Hepatic stellate cell (primary cell): ENCODE measurements around the gene SMIM38.

Experiments
- DNase-seq: peaks from one replicate; pipeline ENCODE4 v3.0.0; 2011; ENCODE audit warnings: low spot score

SMIM38 gene

DNA sequence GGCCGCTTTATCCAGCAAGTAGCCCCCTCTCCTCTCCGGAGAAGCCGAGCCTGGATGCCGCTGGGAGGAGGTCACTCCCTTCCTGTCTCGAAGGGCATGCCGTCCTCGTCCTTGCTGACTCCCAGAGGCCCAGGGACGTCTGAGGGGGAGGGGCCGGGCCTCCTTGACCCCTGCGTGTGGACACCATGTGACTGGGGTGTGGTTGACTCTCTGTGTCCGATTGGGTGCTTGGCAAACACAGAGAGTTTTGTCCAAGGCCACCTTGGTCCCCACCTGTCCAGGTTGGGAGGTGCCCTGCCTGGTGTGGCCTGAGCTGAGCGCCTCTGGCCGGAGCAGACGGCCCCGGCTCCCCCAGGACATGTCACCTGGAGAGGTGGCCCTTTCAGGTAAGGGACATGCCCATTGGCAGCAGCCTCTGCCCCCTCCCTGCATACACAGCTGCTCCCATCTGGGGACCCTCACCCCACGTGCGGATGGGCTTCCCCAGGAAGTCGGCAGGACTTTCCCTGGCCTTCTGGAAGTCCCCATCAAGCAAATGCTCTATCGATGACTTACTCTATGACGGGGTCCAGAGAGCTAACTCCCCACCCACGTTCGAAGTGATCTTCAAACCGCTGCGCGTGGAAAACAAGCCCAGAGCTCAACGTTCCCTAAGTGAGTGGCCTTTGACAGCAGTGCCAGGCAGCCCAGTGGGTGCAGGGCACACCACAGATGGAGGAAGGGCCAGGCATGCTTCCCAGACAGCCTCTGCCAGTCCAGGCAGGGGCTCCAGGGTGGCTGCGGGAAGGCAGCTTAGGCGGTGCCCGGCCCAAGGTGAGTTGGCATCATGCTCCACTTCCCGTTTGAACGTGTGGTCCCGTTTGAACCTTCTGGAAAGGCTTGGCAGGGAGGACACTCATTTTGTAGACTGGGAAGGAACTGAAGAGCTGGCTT lies at the start of gene SMIM38:
TSS of gene SMIM38 (plus strand) at position 634 of the 933 bp plus-strand sequence. CDS start 1,912 bp downstream, outside the sequence.
- no peak for DNase-seq

DNA sequence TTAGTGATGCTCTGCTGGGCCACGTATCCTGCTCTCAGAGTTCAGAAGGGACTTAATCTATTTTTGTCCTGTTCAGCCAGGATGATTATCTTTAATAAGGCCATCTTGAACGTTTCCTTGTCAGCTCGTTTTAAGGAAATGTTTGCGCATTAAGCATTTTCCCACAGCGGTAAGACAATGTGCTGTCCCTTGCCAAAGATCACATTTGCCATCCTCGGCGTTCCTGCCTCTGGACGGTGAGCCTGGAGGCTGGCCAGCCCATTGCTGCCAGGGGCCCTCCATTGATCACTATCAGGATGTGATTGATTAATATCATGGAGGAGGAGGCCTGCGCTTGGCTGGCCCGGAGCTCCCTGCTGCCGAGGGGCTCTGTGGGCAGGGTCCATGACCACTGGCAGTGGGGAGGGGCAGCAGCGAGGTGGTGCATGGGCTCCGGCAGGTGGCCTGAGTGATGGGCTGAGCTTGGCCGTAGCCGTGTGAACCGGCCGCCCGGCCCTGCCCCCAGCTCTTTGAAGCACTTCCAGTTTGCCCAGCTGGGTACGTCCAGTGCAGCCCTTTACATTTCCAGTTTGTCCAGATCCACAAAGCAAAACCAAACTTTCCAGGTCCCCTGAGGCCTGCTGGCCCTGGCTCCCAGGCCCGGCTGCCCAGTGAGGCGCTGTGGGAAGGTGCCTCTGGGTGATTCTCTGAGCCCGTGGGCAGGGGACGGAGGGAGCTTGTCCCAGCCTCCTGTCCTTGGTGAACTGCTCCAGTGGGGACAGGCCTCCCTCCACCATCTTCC lies 49.5 kb upstream of the SMIM38 start:
- no peak for DNase-seq

DNA sequence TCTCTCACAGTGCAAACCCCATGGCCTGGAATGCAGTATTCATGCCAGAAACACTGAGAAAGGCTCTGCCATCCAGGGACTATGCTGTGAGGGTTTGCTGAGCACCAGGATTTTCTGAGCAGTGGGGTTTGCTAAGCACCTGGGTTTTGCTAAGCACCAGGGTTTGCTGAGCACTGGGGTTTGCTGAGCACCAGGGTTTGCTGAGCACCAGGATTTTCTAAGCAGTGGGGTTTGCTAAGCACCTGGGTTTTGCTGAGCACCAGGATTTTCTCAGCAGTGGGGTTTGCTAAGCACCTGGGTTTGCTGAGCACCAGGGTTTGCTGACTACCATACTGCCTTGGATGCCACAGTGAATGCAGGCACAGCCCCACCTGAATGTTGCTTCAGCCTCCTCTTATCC lies 48.3 kb upstream of the SMIM38 start:
- no peak for DNase-seq

DNA sequence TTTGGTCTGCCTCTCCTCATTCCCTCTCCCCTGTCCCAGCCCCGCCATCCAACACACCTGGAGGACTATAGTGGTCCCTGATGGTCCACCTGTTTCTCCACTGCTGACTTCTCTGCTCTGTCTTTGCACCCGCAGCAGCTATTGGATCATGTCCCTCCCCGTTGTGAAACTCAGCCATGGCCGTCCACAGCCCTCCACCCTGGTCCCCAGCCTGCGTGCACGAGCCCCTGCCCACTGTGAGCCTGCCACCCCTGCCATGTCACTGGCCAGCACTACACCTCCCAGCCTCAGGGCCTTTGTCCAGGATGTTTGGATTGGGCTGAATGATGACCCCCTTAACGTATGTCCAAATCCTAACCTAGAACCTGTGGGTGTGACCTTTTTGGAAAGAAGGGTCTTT lies 47.7 kb upstream of the SMIM38 start:
- no peak for DNase-seq

DNA sequence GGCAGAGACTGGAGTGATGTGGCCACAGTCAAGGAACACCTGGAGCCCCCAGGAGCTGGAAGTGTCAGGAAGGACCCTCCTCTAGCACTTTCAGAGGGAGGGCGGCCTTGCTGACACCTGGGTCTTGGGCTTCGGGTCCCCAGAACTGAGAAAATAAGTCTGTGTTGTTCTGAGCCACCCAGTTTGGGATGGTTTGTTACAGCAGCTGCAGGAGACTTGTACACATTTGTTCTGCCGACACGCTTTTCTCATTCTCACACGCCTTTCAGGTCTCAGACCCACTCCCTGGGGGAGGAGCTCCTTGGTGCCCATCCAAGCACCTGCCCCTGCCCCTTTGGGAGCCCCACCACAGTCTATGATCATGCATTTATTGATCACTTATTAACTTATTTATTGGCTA lies 47.2 kb upstream of the SMIM38 start:
- no peak for DNase-seq

DNA sequence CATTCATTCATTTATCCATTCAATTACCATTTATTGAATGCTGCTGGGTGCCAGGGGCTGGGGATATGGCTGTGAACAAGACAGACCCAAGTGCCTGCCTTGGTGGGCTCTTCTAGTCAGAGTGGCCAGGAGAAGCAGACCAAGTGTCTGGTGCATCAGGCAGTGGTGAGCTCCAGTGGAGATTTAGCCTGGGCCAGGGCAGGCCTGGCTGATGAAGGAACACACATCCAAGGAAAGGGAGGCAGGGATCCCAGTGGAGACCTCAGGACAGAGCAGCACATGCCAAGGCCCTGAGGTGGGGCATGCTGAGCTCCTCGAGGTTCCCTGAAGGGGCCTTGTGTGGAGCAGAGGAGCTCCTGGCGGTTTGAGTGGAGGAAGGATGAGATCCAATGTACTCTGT lies 46.6 kb upstream of the SMIM38 start:
- no peak for DNase-seq

DNA sequence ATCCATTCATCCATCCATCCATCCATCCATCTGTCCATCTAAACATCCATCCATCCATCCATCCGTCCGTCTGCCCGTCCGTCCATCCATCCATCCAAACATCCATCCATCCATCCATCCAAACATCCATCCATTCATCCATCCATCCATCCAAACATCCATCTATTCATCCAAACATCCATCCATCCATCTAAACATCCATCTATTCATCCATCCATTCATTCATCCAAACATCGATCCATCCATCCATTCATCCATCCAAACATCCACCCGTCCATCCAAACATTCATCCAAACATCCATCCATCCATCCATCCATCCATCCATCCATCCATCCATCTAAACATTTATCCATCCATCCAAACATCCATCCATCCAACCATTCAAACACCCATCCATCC lies 45.3 kb upstream of the SMIM38 start:
- DNase-seq: no peak

DNA sequence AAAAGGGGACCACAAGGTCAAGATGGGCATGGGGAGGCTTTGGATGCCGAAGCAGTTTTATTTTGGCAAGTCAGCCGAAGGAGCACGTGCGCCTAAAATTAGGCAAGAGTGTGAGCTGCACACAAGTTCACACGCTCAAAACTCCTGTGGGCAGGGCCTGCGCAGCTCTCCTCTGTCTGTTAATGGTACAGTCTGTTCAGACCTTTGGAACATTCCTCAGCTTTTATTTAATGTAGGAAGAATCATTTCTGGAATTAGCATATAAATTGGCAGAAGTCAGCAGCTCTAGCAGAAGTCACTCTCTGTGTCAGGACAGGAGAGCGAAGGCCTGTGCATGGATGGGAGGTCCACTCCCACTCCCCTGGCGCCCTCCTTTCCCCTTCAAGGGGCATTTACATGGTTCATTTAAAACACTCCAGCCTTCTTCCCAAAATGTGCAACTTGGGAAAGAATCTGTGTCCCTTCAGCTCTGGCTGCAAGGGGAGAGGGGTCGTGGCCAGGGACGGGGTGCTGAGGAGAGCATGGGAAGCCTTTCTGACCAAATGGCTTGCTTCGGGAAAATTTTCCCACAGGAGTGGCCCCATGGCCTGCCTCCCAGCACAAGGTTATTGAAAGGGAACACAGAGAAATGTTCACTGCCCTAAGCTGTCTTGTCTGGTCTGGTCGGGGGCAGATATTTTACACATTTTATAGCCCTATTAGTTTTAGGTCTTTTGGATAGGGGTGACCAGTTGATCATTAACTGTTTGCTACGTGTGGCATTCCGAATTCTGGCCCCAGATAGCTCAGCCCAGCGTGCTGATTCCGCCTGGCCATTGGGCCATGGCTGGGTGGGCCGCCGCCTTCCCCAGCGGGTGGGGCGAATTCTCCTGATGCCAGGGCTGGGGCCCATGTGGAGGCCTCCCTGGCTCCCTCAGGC lies 43.9 kb upstream of the SMIM38 start:
- DNase-seq: no peak

DNA sequence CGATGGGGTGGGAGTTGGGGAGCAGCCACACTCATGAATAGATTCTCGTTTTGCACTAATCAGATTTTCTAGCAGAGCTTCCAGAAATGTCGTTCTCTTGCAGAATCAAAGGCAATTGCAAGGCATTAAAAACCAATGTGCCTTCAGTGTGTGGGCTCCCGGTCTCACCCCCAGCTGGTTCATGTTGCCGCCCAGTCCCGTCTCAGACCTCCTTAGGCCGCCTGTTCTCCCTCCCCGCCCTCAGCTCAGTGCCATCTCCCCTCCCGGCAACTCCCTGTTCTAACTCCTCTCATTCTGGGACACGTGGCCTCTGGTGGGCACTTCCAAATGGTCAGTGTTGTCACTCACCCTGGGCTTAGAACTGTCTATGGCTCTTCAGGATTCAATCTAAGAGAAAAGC lies 42.5 kb upstream of the SMIM38 start:
- DNase-seq: no peak

DNA sequence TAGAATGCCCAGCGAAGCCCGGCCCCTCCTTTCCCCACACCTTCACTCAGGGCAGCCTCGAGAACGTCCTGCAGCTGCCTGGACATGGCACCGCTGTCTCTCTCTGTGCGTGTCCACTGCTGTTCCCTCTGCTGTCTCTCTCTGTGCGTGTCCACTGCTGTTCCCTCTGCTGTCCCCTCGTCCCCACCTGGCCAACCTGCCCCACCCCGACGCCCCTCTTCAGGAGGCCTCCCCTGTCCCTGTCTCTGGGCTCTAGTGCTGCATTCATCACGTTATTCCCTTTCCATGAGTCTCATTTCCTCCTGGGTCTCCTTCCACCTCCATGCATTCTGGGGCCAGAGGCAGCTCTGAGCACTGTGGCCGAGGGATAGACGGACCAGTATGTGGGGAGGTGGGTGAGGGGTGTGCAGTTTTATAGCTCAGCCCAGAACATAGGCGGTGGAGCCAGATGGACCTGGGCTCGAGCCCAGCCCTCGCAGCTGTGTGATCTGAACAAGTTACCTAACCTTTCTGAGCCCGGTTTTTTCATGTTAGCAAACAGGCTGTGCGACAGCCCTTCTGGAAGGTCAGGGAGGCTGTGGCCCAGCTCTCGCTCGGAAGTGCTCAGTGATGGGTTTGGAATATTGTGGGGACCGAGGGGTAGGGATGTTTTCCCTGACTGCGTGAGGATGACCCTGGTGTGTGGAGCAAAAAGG lies 41.9 kb upstream of the SMIM38 start:
- no peak for DNase-seq

DNA sequence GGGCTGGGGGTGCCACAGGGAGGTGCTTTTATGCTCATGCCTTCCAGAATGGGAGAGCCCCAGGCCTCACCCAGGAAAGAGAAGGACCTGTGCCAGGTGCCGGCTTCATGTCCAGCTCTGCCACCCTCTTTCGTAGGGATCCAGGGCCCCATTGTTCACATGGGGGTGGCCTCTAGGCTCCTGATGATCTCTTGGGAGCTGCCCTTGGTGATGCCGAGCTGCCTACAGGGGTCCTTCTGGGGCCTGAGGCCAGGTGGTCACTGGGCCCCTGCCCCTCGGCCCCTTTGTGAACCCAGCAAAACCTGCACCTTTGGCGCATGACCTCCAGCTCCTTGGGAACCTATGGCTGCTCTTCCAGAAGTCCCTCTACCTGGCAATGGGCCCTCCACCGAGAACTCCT lies 41.4 kb upstream of the SMIM38 start:
- DNase-seq: no peak

DNA sequence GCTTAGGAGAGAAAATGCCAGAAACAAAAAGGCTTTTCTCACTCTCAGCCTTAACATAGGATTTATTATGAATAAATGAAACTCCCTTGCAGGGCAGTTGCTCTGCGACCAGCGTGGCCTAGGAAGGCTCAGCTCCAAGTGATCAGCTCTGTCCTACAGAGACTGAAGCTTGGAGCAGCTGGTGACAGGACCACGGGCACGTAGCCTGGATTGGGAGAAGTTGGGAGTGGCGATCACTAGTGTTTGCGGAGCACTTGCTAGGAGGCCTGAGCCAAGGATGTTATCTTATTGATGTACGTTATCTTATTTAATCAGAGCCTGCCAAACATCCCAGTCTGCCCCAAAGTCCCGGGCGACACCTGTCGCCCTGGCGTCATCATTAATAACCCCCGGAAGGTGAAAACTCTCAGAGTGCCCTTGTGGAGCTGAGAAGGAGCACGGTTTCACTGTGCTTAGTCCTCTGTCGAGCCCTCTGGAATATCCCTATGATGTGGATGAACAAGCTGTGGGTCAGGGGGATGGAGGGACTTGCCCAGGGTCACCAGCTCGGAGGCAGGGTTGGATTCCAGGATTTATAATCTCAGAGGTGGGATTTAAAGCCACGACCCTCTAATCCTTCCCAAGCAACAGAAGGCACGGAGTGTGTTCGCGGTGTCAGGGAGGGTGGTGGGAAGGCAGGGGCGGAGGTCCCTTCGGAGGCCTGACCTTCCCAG lies 40.8 kb upstream of the SMIM38 start:
- DNase-seq: no peak

DNA sequence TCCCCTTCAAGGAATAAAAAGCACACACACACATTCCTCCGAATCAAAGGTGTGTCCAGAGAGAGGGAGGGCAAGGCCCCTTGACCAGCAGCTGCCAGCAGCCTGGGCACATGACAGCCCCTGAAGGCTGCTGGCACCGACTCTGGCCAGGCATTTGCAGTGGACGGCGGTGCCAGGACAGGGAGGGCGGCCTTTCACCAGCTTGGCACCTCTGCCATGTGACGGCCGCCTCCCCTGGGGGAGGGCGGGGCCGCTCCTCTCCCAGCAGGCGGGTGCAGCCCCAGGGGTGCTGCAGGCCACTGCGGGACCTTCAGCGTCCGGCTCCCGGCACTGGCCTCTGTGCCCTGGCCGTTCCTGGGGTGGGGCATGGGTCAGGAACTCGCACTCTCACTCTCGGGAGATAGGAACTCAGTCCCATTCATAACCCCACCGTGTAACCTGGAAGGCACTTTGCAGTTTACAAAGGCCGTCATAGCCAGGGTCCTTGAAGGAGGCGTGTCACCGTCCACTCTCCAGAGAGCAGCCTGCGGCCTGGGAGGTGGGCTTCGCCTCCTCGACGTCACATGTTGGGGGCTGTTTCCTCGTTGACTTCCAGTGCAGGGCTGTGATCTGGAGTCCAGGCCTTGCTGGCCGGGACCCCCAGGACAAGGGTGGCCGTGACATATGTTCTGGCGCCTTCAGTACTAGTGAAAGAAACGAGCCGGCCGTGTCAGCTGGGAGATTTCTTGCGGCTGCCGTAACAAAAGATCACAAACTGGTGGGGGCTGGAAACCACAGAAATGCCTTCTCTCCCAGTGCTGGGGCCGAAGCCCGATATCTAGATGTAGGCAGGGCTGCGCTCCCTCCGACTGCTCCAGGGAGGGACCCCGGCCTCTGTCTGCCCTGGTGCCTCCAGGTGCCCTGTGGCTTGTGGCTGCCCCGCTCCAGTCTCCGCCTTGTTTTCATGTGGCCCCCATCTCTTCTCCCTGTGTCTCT lies 39.9 kb upstream of the SMIM38 start:
- no peak for DNase-seq

DNA sequence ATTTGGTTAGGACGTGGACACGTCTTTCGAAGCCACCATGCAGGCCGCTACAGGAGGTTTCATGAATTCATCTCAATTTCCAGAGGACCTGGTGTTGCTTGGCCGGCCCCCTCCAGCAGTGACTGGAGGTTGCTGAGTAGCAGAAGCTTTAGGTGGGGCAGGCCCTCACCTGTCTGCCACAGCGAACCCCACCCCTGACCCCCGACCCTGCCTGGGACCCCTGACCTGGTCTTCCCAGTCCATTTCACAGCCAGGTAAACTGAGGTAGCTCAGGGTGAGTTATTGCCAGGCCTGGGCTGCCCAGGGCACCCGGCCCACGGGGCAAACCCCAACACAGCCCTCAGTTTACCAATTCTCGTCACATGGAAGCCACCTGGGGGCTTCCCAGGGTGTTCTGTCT lies 39.1 kb upstream of the SMIM38 start:
- no peak for DNase-seq

DNA sequence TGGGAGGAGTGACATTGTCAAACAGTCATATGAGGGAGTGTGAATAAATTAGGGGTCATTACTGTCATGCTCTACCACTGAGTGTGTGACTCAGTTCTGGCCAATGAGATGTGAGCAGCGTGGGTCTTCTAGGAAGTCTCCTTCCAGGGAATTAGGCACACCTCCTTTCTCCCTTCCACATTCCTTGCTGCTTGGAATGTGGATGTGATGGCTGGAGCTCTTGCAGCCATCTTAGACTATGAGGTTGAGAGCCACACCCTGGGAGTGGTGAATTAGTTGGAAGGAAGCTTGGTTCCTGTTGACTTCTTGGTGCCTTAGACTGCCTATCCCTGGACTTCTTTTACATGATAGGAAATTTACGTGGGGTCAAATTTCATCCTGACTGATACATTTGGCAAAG lies 36.5 kb upstream of the SMIM38 start:
- no peak for DNase-seq

DNA sequence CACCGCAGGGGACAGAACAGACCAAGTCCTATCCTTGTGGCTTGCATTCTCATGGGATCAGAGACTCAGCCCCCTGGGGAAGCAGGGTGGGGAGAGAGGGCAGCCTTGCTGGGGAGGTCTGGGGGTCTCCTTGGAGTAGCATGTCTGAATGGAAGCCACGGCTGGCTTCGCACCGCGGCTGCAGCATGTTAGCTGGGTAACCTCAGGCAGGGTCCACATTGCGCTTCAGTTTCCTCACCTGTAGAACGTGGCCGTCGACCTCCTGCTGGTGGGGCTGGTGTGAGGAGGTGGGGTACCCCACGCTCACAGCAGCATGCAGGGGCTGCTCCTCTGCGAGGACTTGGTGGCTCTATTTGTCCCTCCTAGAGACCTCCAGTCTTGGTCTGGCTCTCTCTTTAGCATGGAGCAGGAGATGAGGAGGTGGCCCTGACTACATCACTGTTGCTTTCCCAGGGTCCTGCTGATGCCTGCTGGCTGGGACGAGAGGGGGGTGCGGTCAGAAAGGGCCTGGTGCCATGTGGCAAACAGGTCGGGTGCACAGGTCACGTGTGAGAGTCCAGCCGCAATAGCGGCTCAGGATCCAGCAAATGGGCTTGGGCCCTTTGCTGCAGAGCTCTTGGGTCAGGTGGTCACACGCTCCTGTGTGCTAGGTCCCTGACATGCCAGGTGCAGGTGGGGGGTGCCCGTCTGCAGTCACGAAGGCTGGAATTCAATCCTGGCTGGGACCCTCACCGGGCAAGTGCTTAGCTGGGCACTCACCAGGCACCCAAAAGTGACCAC lies 35.4 kb upstream of the SMIM38 start:
- no peak for DNase-seq

DNA sequence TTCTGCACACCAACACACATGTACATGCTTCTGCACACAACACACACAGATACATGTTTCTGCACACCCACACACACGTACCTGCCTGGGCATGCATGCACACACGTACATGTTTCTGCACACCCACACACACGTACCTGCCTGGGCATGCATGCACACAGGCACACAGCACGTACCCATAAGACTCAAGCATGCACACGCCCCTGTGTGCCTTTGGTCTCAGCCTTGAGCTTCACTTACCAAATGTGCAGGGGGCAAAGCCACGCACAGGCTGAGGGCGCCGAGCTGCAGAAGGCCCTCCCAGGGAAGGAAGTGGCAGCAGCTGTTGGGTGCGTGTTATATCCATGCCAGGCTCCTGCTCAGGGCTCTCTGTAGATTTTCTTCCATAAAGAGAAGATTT lies 34.7 kb upstream of the SMIM38 start:
- DNase-seq: no peak

DNA sequence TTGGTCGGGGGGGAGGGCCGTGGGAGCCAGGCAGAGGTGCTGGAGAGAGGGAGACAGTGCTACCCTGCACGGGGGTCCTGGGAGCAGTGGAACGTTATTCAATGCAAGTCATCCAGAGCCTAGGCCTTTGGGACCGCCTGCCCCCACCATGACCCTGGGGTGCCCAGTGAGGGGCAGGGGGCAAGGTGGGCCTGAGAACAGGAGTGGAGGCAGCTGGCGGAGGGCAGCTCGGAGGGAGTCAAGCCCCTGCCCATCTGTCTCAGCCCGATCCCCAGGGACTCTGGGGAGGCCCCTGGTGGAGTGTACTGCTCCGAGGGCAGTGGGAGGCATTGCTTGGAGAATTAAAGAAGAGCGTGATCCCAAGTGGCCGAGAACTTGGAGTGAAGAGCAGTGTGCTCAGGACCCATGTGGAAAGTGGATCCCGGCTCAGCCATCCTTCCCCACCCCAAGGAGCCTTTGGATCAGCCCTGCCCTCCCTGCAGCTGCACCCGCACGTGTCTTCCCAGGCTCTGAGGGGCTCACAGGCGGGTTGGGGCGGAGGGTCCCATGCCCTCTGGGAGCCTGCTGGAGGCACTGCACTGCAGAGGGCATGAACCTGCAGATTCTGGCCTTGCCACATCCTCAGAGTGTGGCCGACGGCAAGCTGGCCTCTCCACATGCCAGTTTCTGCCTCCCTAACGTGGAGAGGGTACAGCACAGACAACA lies 34.0 kb upstream of the SMIM38 start:
- DNase-seq: no peak
